Measurements from ENCODE around the gene KDM6B. TPM values are rescaled to one million over a fixed set of nuclear protein-coding genes. Genes with fewer than 3 reads are reported as not detected.
A peak's percentile ranks its signal among the peaks of the same experiment; 100 is the strongest.

Gene KDM6B
- total and polyA plus RNA-seq, 9 of the 15 experiments (the other 6 are each of a cell fraction or from before 2014, with no cell fraction given), result 0.01 to 22.9 (median 2.2) TPM

- peak in 1 of 2 experiments; percentile 72; a peak in 2 of 4 replicates for TF ChIP-seq RCOR1 (IDR thresholded peaks at IDR 0.05; ENCODE audit: borderline replicate concordance in 1 of 2, low read depth in 2 of 2, low read length in 2 of 2)
- no peak for TF ChIP-seq NCOA2 (IDR thresholded peaks at IDR 0.05; ENCODE audit: partially characterized antibody in 2 of 2)
- no peak for TF ChIP-seq ZNF551 (CRISPR knock-in tag; IDR thresholded peaks at IDR 0.05)
- 0 out of 2 replicates have a peak, but pooled peaks have one; percentile 32 for TF ChIP-seq MEF2D (tag; conservative IDR thresholded peaks at IDR 0.05; ENCODE audit: low read depth)
- no peak for TF ChIP-seq RHOXF2B (CRISPR knock-in tag; conservative IDR thresholded peaks at IDR 0.05)
- TF ChIP-seq ZFP91 (CRISPR knock-in tag; IDR thresholded peaks at IDR 0.05), result peak; percentile 84
- no peak for TF ChIP-seq MAFF (IDR thresholded peaks at IDR 0.05; ENCODE audit: low read length)
- no peak for TF ChIP-seq EZH2 (IDR thresholded peaks at IDR 0.05; ENCODE audit: borderline replicate concordance, low read depth, low read length)
- TF ChIP-seq ZBTB40 (IDR thresholded peaks at IDR 0.05), result peak; percentile 55
- TF ChIP-seq ZBTB40 (CRISPR knock-in tag; IDR thresholded peaks at IDR 0.05), result no peak
- TF ChIP-seq HOXB6 (CRISPR knock-in tag; IDR thresholded peaks at IDR 0.05; ENCODE audit: borderline replicate concordance), result no peak
- no peak for TF ChIP-seq ARID3B (CRISPR knock-in tag; IDR thresholded peaks at IDR 0.05; ENCODE audit: borderline replicate concordance)
- no peak for TF ChIP-seq ZSCAN32 (CRISPR knock-in tag; IDR thresholded peaks at IDR 0.05)
- TF ChIP-seq POLR3G (IDR thresholded peaks at IDR 0.05; ENCODE audit: extremely low read depth, insufficient read length, insufficient replicate concordance), result no peak
- peak in 1 of 2 experiments; percentile 71; a peak in 1 of 3 replicates for TF ChIP-seq CBX3 (IDR thresholded peaks at IDR 0.05; ENCODE audit: borderline replicate concordance in 1 of 2, low read length in 2 of 2)
- no peak for TF ChIP-seq MCM3 (IDR thresholded peaks at IDR 0.05)
Observed at GRCh38 chr17:7836596-7837407, 2.8 kb downstream of the KDM6B start (continued).

All from K562 (cell line).